Lung (tissue), 12 donors: ENCODE results near the gene SUMO4. TPM values are rescaled to one million over a fixed set of nuclear protein-coding genes. Genes with fewer than 3 reads are reported as not detected.

Source experiments
- ATAC-seq: fragments of 200-7000 bp; cut with Tn5 transposase; one replicate; pipeline ENCODE4 v1.9.1; 2020; ENCODE audit warnings: moderate number of reproducible peaks; ENCODE audit not compliant: insufficient read depth, low FRiP score
- DNase-seq, 3 donors: peaks; one replicate each; pipeline ENCODE4 v3.0.0-alpha.2; 2013 to 2017
- H3K27ac ChIP-seq, 2 donors: one replicate each; pipeline ENCODE4 v1.5.1; 2013; ENCODE audit warnings: mild to moderate bottlenecking in 2 of 2, moderate library complexity in 2 of 2, control low read depth in 1 of 2, inconsistent platforms in 1 of 2, low read depth in 1 of 2, low read length in 1 of 2
- H3K27me3 ChIP-seq, 3 donors: one replicate each; pipeline ENCODE4 v1.5.1; 2013; ENCODE audit warnings: low read length in 2 of 3; ENCODE audit not compliant: control insufficient read depth in 3 of 3, insufficient read depth in 3 of 3
- H3K36me3 ChIP-seq, 4 donors: one replicate each; pipeline ENCODE4 v1.5.1; 2013; ENCODE audit warnings: low read length in 4 of 4, mild to moderate bottlenecking in 1 of 4, moderate library complexity in 1 of 4; ENCODE audit not compliant: control insufficient read depth in 4 of 4, insufficient read depth in 4 of 4
- H3K4me1 ChIP-seq, 5 donors: one replicate each; pipeline ENCODE4 v1.5.1; 2013; ENCODE audit warnings: low read length in 5 of 5, mild to moderate bottlenecking in 2 of 5, moderate library complexity in 1 of 5; ENCODE audit not compliant: control insufficient read depth in 5 of 5, insufficient read depth in 5 of 5
- H3K4me3 ChIP-seq: one replicate; pipeline ENCODE4 v1.5.1; 2013; ENCODE audit warnings: mild to moderate bottlenecking, control low read depth, moderate library complexity
- H3K9ac ChIP-seq, 2 donors: one replicate each; pipeline ENCODE4 v1.5.1; 2013; ENCODE audit warnings: low read length in 2 of 2, control low read depth in 1 of 2; ENCODE audit not compliant: insufficient read depth in 1 of 2
- H3K9me3 ChIP-seq, 4 donors: one replicate each; pipeline ENCODE4 v1.5.1; 2013; ENCODE audit warnings: low read length in 3 of 4, mild to moderate bottlenecking in 1 of 4, moderate library complexity in 1 of 4; ENCODE audit not compliant: control insufficient read depth in 4 of 4, insufficient read depth in 3 of 4
- WGBS, 2 donors: extraction: QIAGEN DNeasy Blood & Tissue Kit; methylation state at CpG; one replicate each; pipeline ENCODE4 v1.1.7; 2013; 5-methylcytosine and 5-hydroxymethylcytosine counted together
- polyA plus RNA-seq, 2 donors: library from polyadenylated mRNA; stranded (reverse); fragments of 200-250 nt; gene quantifications; one replicate each; pipeline ENCODE4 v1.2.1, GENCODE V29; 2013
- total RNA-seq, 2 donors: library from RNA; depleted of rRNA in 1 of 2; stranded (reverse); fragments of >200 nt in 1 of 2; gene quantifications; one replicate each; pipeline ENCODE4 v1.2.1, GENCODE V29; 2014 to 2021
- TF ChIP-seq, protein P1 (sequence below): IDR thresholded peaks from 2 replicates; pipeline ENCODE4 v1.5.1; 2012; ENCODE audit warnings: mild to moderate bottlenecking; ENCODE audit errors: control extremely low read depth, extremely low read depth
- donor health status: control.
- donor health status: control.
- donor health status: Bipolar disorder and iron deficiency.
- donor health status: healthy.
- donor health status: DM: yes; HTN: yes; CAD: no.

Gene SUMO4
- total and polyA plus RNA-seq, 4 donors = 0.11 to 12.9 (median 0.93) TPM

DNA sequence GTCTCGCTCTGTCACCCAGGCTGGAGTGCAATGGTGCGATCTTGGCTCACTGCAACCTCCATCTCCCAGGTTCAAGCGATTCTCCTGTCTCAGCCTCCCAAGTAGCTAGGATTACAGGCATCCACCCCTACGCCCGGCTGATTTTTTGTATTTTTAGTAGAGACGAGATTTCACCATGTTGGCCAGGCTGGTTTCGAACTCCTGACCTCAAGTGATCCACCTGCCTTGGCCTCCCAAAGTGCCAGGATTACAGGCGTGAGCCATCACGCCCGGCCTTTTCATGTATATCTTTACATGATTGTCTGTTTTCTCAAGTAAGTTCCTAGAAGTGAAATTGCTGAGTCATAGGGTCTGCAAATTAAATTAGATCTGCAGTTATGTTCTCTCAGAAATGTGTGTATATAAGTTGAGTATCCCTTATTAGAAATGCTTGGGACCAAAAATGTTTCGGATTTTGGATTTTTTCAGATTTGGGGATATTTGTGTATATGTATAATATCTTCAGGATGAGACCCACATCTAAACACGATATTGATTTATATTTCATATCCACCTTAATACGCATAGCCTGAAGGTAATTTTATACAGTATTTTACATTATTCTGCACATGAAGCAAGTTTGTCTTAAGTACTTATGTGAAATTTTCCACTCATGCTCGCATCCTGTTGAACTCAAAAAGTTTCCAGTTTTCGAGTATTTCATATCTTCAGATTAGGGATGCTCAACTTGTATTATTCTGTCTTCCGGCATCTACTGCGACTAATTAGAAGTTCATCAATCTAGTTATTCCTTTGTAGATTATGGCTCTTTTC, 42.1 kb upstream of the SUMO4 start:
- 91 to 92% methylated on average over 17 of the region's 17 CpGs for WGBS, 2 donors
- Histone ChIP-seq H3K4me3 (no peak overlapping the region), H3K9ac (no peak overlapping the region), H3K27me3 (no peaks in the 10 kb centered on the region), H3K4me1 (peaks cover 0 to 7% (median 0%) of the 10 kb centered on the region in 5 donors), H3K27ac (no peak overlapping the region), H3K36me3 (peaks cover 0 to 7% (median 3%) of the 10 kb centered on the region in 4 donors), H3K9me3 (peaks cover 0 to 4% (median 0%) of the 10 kb centered on the region in 4 donors)
- DNase-seq = no peak
- ATAC-seq = no peak
- TF ChIP-seq, protein P1, sequence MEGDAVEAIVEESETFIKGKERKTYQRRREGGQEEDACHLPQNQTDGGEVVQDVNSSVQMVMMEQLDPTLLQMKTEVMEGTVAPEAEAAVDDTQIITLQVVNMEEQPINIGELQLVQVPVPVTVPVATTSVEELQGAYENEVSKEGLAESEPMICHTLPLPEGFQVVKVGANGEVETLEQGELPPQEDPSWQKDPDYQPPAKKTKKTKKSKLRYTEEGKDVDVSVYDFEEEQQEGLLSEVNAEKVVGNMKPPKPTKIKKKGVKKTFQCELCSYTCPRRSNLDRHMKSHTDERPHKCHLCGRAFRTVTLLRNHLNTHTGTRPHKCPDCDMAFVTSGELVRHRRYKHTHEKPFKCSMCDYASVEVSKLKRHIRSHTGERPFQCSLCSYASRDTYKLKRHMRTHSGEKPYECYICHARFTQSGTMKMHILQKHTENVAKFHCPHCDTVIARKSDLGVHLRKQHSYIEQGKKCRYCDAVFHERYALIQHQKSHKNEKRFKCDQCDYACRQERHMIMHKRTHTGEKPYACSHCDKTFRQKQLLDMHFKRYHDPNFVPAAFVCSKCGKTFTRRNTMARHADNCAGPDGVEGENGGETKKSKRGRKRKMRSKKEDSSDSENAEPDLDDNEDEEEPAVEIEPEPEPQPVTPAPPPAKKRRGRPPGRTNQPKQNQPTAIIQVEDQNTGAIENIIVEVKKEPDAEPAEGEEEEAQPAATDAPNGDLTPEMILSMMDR = no peak

DNA sequence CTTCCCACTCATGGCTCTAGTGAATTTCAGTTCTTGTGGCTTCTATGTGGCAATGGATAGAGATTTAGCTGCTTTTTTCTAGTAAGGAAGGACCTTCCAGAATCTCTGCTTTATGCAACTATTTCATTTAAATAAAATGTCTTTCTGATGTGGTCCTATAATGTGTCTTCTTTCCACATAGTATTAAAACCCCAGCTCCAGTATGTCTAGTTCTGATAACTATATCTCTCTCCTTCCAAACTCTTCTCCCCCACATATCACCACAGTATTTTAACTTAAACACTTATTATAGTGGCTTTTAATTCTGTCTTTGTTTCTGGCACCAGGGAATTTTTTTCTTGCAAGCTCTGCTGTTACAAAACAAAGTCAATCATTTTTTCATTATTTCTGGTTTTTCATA, 40.6 kb upstream of the SUMO4 start:
- no peak for ATAC-seq
- Histone ChIP-seq H3K4me3 (no peak overlapping the region), H3K36me3 (peaks cover 0 to 5% (median 2%) of the 10 kb centered on the region in 4 donors), H3K4me1 (peaks cover 0 to 12% (median 4%) of the 10 kb centered on the region in 5 donors), H3K27me3 (no peaks in the 10 kb centered on the region), H3K27ac (no peak overlapping the region), H3K9me3 (peaks cover 0 to 4% (median 0%) of the 10 kb centered on the region in 4 donors), H3K9ac (no peak overlapping the region)
- DNase-seq = no peak
- TF ChIP-seq, protein P1 = no peak

DNA sequence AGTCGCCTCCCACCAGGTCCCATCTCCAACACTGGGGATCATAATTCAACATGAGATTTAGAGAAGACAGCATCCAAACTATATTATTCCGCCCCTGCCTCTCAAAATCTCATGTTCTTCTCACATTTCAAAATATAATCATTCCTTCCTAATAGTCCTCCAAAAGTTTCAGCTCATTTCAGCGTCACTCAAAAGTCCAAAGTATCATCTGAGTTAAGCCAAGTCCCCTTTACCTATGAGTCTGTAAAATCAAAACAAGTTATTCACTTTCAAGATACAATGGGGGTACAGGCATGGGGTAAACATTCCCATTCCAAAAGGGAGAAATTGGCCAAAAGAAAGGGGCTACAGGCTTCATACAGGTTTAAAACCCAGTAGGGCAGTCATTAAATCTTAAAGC, 39.5 kb upstream of the SUMO4 start:
- WGBS, 2 donors = 97 to 98% methylated on average over 3 of the region's 3 CpGs
- Histone ChIP-seq H3K9me3 (peaks cover 0 to 4% (median 0%) of the 10 kb centered on the region in 4 donors), H3K9ac (no peak overlapping the region), H3K4me1 (peaks cover 0 to 13% (median 7%) of the 10 kb centered on the region in 5 donors), H3K27me3 (no peaks in the 10 kb centered on the region), H3K36me3 (peaks cover 0 to 5% (median 2%) of the 10 kb centered on the region in 4 donors), H3K4me3 (no peak overlapping the region), H3K27ac (no peak overlapping the region)
- TF ChIP-seq, protein P1 = no peak
- DNase-seq (no peak), ATAC-seq (no peak)
